Endodermal cell (in vitro differentiated cells): Measurements from ENCODE around the gene TMEM120B. TPM values are rescaled to one million over a fixed set of nuclear protein-coding genes. Genes with fewer than 3 reads are reported as not detected.
A peak's percentile ranks its signal among the peaks of the same experiment; 100 is the strongest.

Experiments
- DNase-seq: peaks from one replicate; pipeline ENCODE4 v3.0.0-alpha.2; 2017
- H3K27ac ChIP-seq: 2 replicates; pipeline ENCODE4 v1.5.1; 2013; ENCODE audit warnings: mild to moderate bottlenecking, low read depth, low read length, moderate library complexity
- H3K27me3 ChIP-seq: 2 replicates; pipeline ENCODE4 v1.6.1; 2013; ENCODE audit warnings: mild to moderate bottlenecking, low read length, moderate library complexity; ENCODE audit not compliant: insufficient read depth, control insufficient read depth, poor library complexity, severe bottlenecking
- H3K36me3 ChIP-seq: 2 replicates; pipeline ENCODE4 v1.7.0; 2013; ENCODE audit warnings: mild to moderate bottlenecking, low read length, moderate library complexity; ENCODE audit not compliant: control insufficient read depth, insufficient read depth
- H3K4me1 ChIP-seq: one replicate; pipeline ENCODE4 v1.7.0; 2013; ENCODE audit warnings: low read length; ENCODE audit not compliant: control insufficient read depth, insufficient read depth
- H3K4me3 ChIP-seq: 2 replicates; pipeline ENCODE4 v1.5.1; 2013; ENCODE audit warnings: mild to moderate bottlenecking, low read length, moderate library complexity
- H3K9ac ChIP-seq: 2 replicates; pipeline ENCODE4 v1.6.1; 2013; ENCODE audit warnings: mild to moderate bottlenecking, low read length, moderate library complexity; ENCODE audit not compliant: poor library complexity, severe bottlenecking; ENCODE audit errors: extremely low read depth
- H3K9me3 ChIP-seq: 2 replicates; pipeline ENCODE4 v1.6.1; 2013; ENCODE audit warnings: mild to moderate bottlenecking, low read length, moderate library complexity; ENCODE audit not compliant: control insufficient read depth
- H3K27ac Mint-ChIP-seq: 2 replicates; pipeline ENCODE4 v1.8.0; 2020; ENCODE audit warnings: mixed read lengths
- H3K27me3 Mint-ChIP-seq: 2 replicates; pipeline ENCODE4 v1.8.0; 2021; ENCODE audit warnings: mild to moderate bottlenecking, mixed read lengths; ENCODE audit not compliant: insufficient read depth
- H3K36me3 Mint-ChIP-seq: 2 replicates; pipeline ENCODE4 v1.8.0; 2020; ENCODE audit warnings: low read depth, mixed read lengths
- H3K4me1 Mint-ChIP-seq: 2 replicates; pipeline ENCODE4 v1.8.0; 2020; ENCODE audit warnings: mixed read lengths
- H3K4me3 Mint-ChIP-seq: 2 replicates; pipeline ENCODE4 v1.8.0; 2020; ENCODE audit warnings: mild to moderate bottlenecking, moderate library complexity, mixed read lengths
- H3K9me3 Mint-ChIP-seq: 2 replicates; pipeline ENCODE4 v1.8.0; 2020; ENCODE audit warnings: mild to moderate bottlenecking, mixed read lengths
- WGBS, 2 experiments: methylation state at CpG; one replicate each; pipeline versions ENCODE4 v1.1.5 to v1.1.7; 2013; ENCODE audit warnings: missing lambda C conversion rate in 2 of 2, mixed read lengths in 1 of 2; ENCODE audit not compliant: insufficient coverage in 1 of 2, insufficient read length in 1 of 2; 5-methylcytosine and 5-hydroxymethylcytosine counted together
- total RNA-seq, 2 donors: library from RNA; stranded (reverse); fragmentation: NEBNext Ultra II Directional in 1 of 2; extraction: Animal tissue kit (Norgen Biotek cat#: 25700) in 1 of 2; gene quantifications; 2 replicates in 1 of 2; 3 replicates in 1 of 2; pipeline ENCODE4 v1.2.1, GENCODE V29; 2021
- TF ChIP-seq, protein P1 (sequence below): fragments of 200-600 bp; sonication (generic); conservative IDR thresholded peaks from 2 replicates; pipeline ENCODE4 v1.5.0; 2021; ENCODE audit warnings: antibody characterized with exemption, mild to moderate bottlenecking

TMEM120B gene
- total RNA-seq, 2 donors from 2014 or later, result 21.8 to 25.3 TPM

DNA sequence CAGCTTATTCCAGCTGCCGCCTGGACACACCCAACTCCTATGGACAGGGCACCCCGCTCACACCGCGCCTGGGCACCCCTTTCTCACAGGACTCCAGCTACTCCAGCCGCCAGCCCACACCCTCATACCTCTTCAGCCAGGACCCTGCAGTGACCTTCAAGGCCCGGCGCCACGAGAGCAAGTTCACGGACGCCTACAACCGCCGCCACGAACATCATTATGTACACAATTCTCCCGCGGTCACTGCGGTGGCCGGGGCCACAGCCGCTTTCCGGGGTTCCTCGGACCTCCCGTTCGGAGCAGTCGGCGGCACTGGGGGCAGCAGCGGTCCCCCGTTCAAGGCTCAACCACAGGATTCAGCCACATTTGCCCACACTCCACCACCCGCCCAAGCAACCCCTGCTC is 97.2 kb downstream of the TMEM120B start:
- H3K4me3 Mint-ChIP-seq, result no peak overlapping the region

DNA sequence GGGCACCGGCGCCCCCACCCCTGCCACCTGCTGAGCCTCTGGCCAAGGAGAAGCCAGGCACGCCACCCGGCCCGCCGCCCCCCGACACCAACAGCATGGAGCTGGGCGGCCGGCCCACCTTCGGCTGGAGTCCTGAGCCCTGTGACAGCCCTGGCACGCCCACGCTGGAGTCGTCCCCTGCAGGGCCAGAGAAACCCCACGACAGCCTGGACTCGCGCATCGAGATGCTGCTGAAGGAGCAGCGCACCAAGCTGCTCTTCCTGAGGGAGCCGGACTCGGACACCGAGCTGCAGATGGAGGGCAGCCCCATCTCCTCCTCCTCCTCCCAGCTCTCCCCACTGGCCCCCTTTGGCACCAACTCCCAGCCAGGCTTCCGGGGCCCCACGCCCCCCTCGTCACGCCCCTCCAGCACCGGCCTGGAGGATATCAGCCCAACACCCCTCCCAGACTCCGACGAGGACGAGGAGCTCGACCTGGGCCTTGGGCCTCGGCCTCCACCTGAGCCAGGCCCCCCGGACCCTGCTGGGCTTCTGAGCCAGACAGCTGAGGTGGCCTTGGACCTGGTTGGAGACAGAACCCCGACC is 97.8 kb downstream of the TMEM120B start:
- no peak for DNase-seq
- WGBS, 2 experiments, result 92 to 95% methylated on average over 14 to 33 of the region's 33 CpGs
- no peaks in the 10 kb centered on the region for H3K27me3 Mint-ChIP-seq
- Histone ChIP-seq H3K36me3 (peaks cover 50% of the 10 kb centered on the region), H3K4me1 (peaks cover 4% of the 10 kb centered on the region), H3K27ac (no peak overlapping the region), H3K9ac (no peak overlapping the region), H3K27me3 (no peaks in the 10 kb centered on the region), H3K9me3 (no peaks in the 10 kb centered on the region), H3K4me3 (no peak overlapping the region)
- H3K27ac Mint-ChIP-seq, result no peak overlapping the region
- TF ChIP-seq, protein P1, sequence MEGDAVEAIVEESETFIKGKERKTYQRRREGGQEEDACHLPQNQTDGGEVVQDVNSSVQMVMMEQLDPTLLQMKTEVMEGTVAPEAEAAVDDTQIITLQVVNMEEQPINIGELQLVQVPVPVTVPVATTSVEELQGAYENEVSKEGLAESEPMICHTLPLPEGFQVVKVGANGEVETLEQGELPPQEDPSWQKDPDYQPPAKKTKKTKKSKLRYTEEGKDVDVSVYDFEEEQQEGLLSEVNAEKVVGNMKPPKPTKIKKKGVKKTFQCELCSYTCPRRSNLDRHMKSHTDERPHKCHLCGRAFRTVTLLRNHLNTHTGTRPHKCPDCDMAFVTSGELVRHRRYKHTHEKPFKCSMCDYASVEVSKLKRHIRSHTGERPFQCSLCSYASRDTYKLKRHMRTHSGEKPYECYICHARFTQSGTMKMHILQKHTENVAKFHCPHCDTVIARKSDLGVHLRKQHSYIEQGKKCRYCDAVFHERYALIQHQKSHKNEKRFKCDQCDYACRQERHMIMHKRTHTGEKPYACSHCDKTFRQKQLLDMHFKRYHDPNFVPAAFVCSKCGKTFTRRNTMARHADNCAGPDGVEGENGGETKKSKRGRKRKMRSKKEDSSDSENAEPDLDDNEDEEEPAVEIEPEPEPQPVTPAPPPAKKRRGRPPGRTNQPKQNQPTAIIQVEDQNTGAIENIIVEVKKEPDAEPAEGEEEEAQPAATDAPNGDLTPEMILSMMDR, result no peak
- peaks cover 30% of the 10 kb centered on the region for H3K4me1 Mint-ChIP-seq
- peaks cover 42% of the 10 kb centered on the region for H3K36me3 Mint-ChIP-seq
- no peak overlapping the region for H3K4me3 Mint-ChIP-seq
- no peaks in the 10 kb centered on the region for H3K9me3 Mint-ChIP-seq

More for the DNA sequence above, 97.2 kb downstream of the TMEM120B start:
- peaks cover 30% of the 10 kb centered on the region for H3K4me1 Mint-ChIP-seq
- Histone ChIP-seq H3K27me3 (no peaks in the 10 kb centered on the region), H3K9ac (no peak overlapping the region), H3K36me3 (peaks cover 44% of the 10 kb centered on the region), H3K27ac (no peak overlapping the region), H3K4me1 (peaks cover 4% of the 10 kb centered on the region), H3K4me3 (no peak overlapping the region), H3K9me3 (no peaks in the 10 kb centered on the region)
- no peaks in the 10 kb centered on the region for H3K27me3 Mint-ChIP-seq
- DNase-seq, result no peak
- H3K36me3 Mint-ChIP-seq, result peaks cover 36% of the 10 kb centered on the region
- H3K27ac Mint-ChIP-seq, result no peak overlapping the region
- WGBS, 2 experiments, result 96 to 99% methylated on average over 20 to 27 of the region's 27 CpGs
- H3K9me3 Mint-ChIP-seq, result no peaks in the 10 kb centered on the region
- TF ChIP-seq, protein P1, result no peak

DNA sequence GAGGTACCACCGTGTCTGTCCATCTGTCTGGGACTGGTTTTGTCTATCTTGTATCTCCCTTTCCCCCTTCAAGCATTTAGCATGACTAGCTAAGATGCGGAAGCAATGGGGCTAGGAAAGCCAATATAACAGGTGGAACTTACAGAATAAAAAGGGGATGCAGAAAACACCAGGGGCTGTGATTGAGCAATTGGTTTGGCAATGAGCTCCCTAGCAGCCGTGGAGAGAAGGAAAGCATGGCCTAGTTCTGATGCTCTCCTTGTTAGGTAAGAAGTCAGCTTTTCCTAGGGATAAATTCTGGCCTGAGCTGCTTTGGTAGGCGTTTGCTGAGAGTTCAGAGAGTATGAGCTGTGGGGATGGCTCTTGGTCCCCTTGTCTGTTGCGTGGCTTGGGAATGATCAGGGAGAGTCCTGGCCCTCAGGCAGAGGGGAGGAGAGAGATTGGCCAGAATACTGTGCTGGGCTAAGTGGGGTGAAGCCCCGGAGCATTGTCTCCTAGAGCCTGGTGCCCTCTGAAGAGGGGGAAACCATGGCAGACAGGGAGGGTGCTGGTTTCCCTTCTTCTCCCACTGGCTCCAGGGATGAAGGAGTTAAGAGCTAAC is 98.4 kb downstream of the TMEM120B start:
- Histone ChIP-seq H3K4me3 (peak overlapping the region; percentile 94), H3K27me3 (no peaks in the 10 kb centered on the region), H3K36me3 (peaks cover 56% of the 10 kb centered on the region), H3K4me1 (peaks cover 4% of the 10 kb centered on the region), H3K9ac (no peak overlapping the region), H3K9me3 (no peaks in the 10 kb centered on the region), H3K27ac (no peak overlapping the region)
- Mint-ChIP-seq H3K4me1 (peaks cover 27% of the 10 kb centered on the region), H3K36me3 (peaks cover 44% of the 10 kb centered on the region), H3K27me3 (no peaks in the 10 kb centered on the region), H3K9me3 (no peaks in the 10 kb centered on the region), H3K4me3 (peak overlapping the region; percentile 75), H3K27ac (peak overlapping the region; percentile 59)
- TF ChIP-seq, protein P1, result no peak
- 84% methylated on average over 5 to 6 of the region's 6 CpGs for WGBS, 2 experiments
- no peak for DNase-seq
